Thymus (tissue), 11 donors: ENCODE measurements around the gene ZER1. TPM values are rescaled to one million over a fixed set of nuclear protein-coding genes. Genes with fewer than 3 reads are reported as not detected.

Source experiments
- DNase-seq, 9 donors: peaks; one replicate each; pipeline ENCODE4 v3.0.0-alpha.2; 2013; ENCODE audit warnings: low spot score in 9 of 9, low read depth in 6 of 9, missing footprints in 1 of 9
- H3K27ac ChIP-seq, 2 donors: one replicate each; pipeline ENCODE4 v1.5.1; 2013; ENCODE audit warnings: control low read depth in 1 of 2, low read depth in 1 of 2, low read length in 1 of 2, mild to moderate bottlenecking in 1 of 2, moderate library complexity in 1 of 2
- H3K27me3 ChIP-seq, 2 donors: one replicate each; pipeline ENCODE4 v1.5.1; 2013; ENCODE audit warnings: low read length in 1 of 2; ENCODE audit not compliant: control insufficient read depth in 2 of 2, insufficient read depth in 1 of 2
- H3K36me3 ChIP-seq, 2 donors: one replicate each; pipeline ENCODE4 v1.5.1; 2013; ENCODE audit warnings: low read length in 1 of 2, mild to moderate bottlenecking in 1 of 2, moderate library complexity in 1 of 2; ENCODE audit not compliant: control insufficient read depth in 2 of 2, insufficient read depth in 2 of 2
- H3K4me1 ChIP-seq, 2 donors: one replicate each; pipeline ENCODE4 v1.5.1; 2013; ENCODE audit warnings: low read length in 2 of 2; ENCODE audit not compliant: control insufficient read depth in 2 of 2, insufficient read depth in 2 of 2
- H3K4me3 ChIP-seq, 2 donors: one replicate each; pipeline ENCODE4 v1.5.1; 2013; ENCODE audit warnings: low read length in 2 of 2, control low read depth in 1 of 2, mild to moderate bottlenecking in 1 of 2
- H3K9me3 ChIP-seq, 2 donors: one replicate each; pipeline ENCODE4 v1.5.1; 2013; ENCODE audit warnings: low read length in 1 of 2, mild to moderate bottlenecking in 1 of 2; ENCODE audit not compliant: control insufficient read depth in 2 of 2, insufficient read depth in 1 of 2
- WGBS: extraction: QIAGEN DNeasy Blood & Tissue Kit; methylation state at CpG from one replicate; pipeline ENCODE4 v1.1.7; 2013; 5-methylcytosine and 5-hydroxymethylcytosine counted together
- polyA plus RNA-seq: library from polyadenylated mRNA; stranded (reverse); fragments of 200-250 nt; gene quantifications from one replicate; pipeline ENCODE4 v1.2.3, GENCODE V29; 2013
- total RNA-seq: library from RNA; stranded (reverse); fragments of 120-200 nt; gene quantifications from one replicate; pipeline ENCODE4 v1.2.4, GENCODE V29; 2013
- donor health status: healthy.

ZER1 gene
- total and polyA plus RNA-seq, 2 donors: 11.3 to 23.0 TPM

DNA sequence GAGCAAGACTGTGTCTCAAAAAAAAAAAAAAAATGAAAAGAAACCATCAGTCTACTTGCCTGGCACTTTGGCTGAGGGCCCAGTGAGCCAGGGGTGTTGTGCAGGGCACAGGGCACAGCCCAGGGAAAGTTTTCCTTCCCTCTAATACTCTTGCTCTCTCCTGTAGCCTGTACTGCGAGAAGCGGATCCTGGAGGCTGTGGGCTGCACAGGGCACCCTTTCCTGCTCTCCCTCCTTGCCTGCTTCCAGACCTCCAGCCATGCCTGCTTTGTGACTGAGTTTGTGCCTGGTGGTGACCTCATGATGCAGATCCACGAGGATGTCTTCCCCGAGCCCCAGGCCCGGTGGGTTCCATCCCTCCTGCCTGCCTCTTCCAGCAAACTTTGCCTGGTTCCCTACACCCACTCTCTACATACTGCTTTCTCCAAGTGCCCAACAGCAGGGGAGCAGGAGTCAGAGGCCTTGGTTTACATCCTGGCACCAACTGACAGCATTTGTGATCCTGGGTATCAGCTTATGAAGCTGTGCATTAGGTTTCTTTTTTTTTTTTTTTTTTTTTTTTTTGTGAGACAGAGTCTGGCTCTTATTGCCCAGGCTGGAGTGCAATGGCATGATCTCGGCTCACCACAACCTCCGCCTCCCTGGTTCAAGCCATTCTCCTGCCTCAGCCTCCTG lies 55.0 kb downstream of the ZER1 start:
- 98% methylated on average over 7 of the region's 7 CpGs for WGBS
- Histone ChIP-seq H3K27me3 (no peaks in the 10 kb centered on the region), H3K36me3 (peaks cover 24 to 43% of the 10 kb centered on the region in 2 donors), H3K4me1 (no peaks in the 10 kb centered on the region), H3K9me3 (no peaks in the 10 kb centered on the region), H3K4me3 (no peak overlapping the region), H3K27ac (no peak overlapping the region)
- DNase-seq: no peak

DNA sequence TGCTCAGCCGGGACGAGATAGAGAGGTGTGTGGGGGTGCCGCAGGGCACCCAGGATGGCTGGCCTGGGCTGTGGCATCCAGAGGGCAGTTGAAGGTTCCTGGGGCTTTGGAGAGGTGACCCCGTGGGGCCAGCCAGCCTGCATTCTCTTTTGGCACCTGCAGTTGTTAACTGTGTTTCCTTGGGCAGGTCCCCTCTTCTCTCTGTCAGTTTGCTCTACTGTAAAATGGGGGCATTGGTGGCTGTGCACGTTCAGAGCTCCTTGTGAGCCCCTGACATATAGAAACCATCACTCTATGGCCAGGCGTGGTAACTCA lies 56.3 kb downstream of the ZER1 start:
- WGBS: 96% methylated on average over 6 of the region's 6 CpGs
- Histone ChIP-seq H3K36me3 (peaks cover 11 to 32% of the 10 kb centered on the region in 2 donors), H3K4me3 (no peak overlapping the region), H3K9me3 (no peaks in the 10 kb centered on the region), H3K27ac (no peak overlapping the region), H3K4me1 (no peaks in the 10 kb centered on the region), H3K27me3 (no peaks in the 10 kb centered on the region)
- no peak for DNase-seq

DNA sequence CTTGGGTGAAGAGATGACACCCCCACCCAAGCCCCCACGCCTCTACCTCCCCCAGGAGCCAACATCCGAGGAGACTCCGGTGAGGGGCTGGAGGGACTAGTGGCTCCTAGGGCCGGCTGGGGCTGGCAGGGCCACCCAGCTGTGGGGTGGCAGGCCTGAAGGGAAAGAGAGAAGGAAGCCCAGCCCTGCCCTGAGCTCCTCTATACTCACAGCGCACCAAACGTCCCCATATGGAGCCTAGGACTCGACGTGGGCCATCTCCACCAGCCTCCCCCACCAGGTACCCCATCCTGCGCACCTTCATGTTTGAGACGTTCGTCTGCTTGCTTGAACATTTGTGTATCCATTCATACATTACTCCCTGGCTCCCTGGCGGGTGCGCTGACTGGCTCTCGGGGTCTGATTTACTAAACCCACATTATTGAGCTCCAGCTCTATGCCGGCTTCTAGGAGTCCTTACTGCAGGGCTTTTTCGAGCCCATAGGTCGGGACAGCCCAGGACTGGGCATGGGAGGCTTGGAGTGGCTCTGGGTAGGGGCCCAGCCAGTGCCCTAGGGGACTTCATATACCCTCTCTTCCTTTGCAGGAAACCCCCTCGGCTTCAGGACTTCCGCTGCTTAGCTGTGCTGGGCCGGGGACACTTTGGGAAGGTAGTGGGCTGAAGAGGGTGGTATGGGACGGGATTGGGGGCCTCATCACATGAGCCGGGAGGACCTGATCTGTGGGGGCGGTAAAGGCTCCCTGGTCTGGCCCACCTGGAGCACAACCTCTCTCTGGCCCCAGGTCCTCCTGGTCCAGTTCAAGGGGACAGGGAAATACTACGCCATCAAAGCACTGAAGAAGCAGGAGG lies 56.9 kb downstream of the ZER1 start:
- no peak for DNase-seq
- H3K9me3 ChIP-seq: no peaks in the 10 kb centered on the region

DNA sequence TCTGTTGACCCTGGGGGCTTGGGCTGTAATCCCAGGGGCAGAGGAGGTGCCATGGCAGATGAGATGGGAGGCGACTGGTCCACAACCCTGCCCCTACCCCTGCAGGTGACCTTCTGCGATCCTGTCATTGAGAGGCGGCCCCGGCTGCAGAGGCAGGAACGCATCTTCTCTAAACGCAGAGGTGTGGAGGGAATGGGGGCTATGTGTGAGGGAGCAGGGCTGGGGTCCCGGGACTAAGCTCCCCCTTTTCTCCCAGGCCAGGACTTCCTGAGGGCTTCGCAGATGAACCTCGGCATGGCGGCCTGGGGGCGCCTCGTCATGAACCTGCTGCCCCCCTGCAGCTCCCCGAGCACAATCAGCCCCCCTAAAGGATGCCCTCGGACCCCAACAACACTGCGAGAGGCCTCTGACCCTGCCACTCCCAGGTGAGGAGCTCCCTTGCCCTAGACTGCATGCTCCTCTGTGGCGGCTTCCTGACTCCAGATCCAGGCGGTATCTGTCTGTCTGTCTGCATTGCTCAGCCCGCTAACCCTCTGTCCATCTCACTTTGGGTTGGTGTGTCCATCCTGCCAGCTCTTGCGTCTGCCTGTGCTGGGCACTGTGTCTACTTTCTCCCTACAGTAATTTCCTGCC lies 57.7 kb downstream of the ZER1 start:
- H3K4me3 ChIP-seq: no peak overlapping the region
- peaks cover 6 to 24% of the 10 kb centered on the region in 2 donors for H3K36me3 ChIP-seq
- no peaks in the 10 kb centered on the region for H3K4me1 ChIP-seq
- DNase-seq: no peak
- no peak overlapping the region for H3K27ac ChIP-seq
- 98% methylated on average over 19 of the region's 19 CpGs for WGBS
- H3K27me3 ChIP-seq: no peaks in the 10 kb centered on the region
- H3K9me3 ChIP-seq: no peaks in the 10 kb centered on the region

More for the DNA sequence above, 56.9 kb downstream of the ZER1 start:
- Histone ChIP-seq H3K4me3 (no peak overlapping the region), H3K27ac (no peak overlapping the region), H3K27me3 (no peaks in the 10 kb centered on the region), H3K36me3 (peaks cover 7 to 26% of the 10 kb centered on the region in 2 donors), H3K4me1 (no peaks in the 10 kb centered on the region)
- WGBS: 95% methylated on average over 24 of the region's 24 CpGs

DNA sequence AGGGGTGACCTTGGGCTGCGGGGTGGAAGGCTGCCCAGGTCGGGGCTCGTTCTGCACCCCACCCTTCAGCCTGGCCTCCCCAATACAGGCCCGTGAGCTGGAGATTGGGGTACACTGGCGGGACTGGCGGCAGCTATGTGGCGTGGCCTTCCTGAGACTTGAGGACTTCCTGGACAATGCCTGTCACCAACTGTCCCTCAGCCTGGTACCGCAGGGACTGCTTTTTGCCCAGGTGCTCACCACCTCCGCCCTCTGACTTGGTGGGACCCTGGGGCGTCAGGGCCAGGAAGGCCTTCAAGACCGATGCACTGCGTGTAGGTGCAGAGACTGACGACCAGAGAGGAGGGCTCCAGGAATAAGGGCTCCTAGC lies 58.3 kb downstream of the ZER1 start:
- H3K4me1 ChIP-seq: no peaks in the 10 kb centered on the region
- no peak for DNase-seq
- no peak overlapping the region for H3K27ac ChIP-seq
- peaks cover 6 to 24% of the 10 kb centered on the region in 2 donors for H3K36me3 ChIP-seq
- no peaks in the 10 kb centered on the region for H3K9me3 ChIP-seq
- 98% methylated on average over 13 of the region's 13 CpGs for WGBS
- no peaks in the 10 kb centered on the region for H3K27me3 ChIP-seq
- no peak overlapping the region for H3K4me3 ChIP-seq

DNA sequence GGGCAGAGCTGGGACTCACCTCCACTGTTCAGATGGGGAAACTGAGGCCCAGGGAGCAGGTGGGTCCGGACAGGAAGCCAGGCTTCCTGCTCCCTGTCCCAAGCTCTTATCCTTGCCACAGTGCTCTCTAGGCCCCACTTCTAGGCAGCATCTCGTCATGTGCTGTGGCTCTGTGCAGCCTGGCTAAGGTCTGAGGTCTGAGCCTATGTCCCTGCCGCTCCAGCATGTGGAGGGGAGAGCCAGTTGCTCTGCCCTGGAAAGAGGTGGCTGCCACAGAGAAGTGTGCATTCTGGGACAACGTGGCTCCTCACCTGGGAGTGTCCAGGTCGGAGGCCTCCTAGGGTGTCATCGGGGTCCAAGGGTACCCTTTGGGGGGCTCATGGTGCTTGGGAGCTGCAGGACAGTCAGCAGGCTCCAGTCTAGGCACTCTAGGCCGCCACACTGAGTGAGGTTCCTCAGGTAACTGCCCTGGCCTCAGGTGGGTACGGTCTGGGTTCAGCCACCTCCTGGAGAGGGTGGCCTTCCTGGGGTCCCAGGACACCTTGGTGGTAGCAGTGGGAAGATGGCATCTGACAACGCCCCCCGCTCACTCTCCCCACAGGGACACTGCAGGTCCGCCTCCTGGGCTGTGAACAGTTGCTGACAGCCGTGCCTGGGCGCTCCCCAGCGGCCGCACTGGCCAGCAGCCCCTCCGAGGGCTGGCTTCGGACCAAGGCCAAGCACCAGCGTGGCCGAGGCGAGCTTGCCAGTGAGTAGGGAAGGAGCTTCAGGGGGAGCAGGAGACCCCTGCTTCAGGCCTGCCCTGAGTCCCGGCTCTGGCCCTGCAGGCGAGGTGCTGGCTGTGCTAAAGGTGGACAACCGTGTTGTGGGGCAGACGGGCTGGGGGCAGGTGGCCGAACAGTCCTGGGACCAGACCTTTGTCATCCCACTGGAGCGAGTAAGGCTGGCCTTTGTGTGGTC lies 59.0 kb downstream of the ZER1 start:
- no peak for DNase-seq
- peaks cover 6 to 24% of the 10 kb centered on the region in 2 donors for H3K36me3 ChIP-seq
- no peaks in the 10 kb centered on the region for H3K27me3 ChIP-seq
- 98% methylated on average over 26 of the region's 26 CpGs for WGBS
- H3K27ac ChIP-seq: no peak overlapping the region
- no peak overlapping the region for H3K4me3 ChIP-seq
- no peaks in the 10 kb centered on the region for H3K4me1 ChIP-seq
- no peaks in the 10 kb centered on the region for H3K9me3 ChIP-seq

DNA sequence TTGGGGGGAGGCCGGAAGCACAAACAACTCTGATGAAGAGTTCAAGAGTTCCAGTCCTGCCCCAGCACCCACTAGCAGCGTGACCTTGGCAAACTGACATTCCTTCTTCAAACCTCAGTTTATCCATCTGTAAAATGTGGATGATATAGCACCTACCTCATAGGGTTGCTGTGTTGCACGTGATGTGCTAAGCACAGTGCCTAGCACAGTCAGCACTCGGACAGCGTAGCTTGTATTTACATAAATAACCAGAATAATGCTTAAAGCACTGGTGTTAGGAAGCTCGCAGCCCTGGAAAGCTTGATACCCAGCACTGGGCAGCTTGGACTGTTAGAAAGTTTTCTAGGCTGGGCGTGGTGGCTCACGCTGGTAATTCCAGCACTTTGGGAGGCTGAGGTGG lies 64.3 kb downstream of the ZER1 start:
- Histone ChIP-seq H3K27me3 (peaks cover 0 to 3% of the 10 kb centered on the region in 2 donors), H3K36me3 (peaks cover 0 to 8% of the 10 kb centered on the region in 2 donors), H3K4me3 (no peak overlapping the region), H3K4me1 (peaks cover 3 to 8% of the 10 kb centered on the region in 2 donors), H3K9me3 (peaks cover 0 to 4% of the 10 kb centered on the region in 2 donors), H3K27ac (no peak overlapping the region)
- DNase-seq: no peak
- 99% methylated on average over 8 of the region's 8 CpGs for WGBS

DNA sequence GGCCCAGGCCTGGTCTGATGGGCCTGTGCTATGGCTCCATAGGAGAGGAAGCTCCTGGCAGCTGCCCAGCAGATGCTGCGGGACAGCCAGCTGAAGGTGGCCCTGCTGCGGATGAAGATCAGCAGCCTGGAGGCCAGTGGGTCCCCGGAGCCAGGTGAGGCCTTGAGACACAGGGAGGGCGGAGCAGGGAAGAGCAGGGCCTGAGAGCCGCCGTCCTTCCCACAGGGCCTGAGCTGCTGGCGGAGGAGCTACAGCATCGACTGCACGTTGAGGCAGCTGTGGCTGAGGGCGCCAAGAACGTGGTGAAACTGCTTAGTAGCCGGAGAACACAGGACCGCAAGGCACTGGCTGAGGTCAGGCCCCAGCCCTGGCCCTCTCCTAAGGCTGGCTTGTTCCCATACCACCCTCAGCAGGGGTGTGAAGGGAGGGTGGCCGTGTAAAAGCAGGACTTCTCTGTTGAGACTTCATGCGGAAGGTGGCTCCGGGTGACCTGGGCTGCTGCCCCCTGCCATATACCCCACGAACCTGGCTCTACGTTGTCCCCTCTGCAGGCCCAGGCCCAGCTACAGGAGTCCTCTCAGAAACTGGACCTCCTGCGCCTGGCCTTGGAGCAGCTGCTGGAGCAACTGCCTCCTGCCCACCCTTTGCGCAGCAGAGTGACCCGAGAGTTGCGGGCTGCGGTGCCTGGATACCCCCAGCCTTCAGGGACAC lies 64.9 kb downstream of the ZER1 start:
- Histone ChIP-seq H3K4me1 (peaks cover 3 to 12% of the 10 kb centered on the region in 2 donors), H3K9me3 (peaks cover 0 to 4% of the 10 kb centered on the region in 2 donors), H3K36me3 (peaks cover 0 to 8% of the 10 kb centered on the region in 2 donors), H3K4me3 (no peak overlapping the region), H3K27me3 (peaks cover 0 to 3% of the 10 kb centered on the region in 2 donors), H3K27ac (no peak overlapping the region)
- no peak for DNase-seq
- 96% methylated on average over 23 of the region's 23 CpGs for WGBS
